Bronchial epithelial cell (primary cell): Measurements from ENCODE around the gene PDZD8. TPM values are rescaled to one million over a fixed set of nuclear protein-coding genes. Genes with fewer than 3 reads are reported as not detected.

Experiments used
- DNase-seq: peaks from one replicate; pipeline ENCODE4 v3.0.0-alpha.2; 2010; ENCODE audit warnings: low read depth
- FAIRE-seq: peaks from 2 replicates; lab custom pipeline; 2011; peaks lifted over from hg19 to GRCh38; lab: Jason Lieb, UNC
- H3K27me3 ChIP-seq: 2 replicates; pipeline ENCODE4 v1.5.1; 2011; ENCODE audit warnings: low read length; ENCODE audit not compliant: control insufficient read depth, insufficient read depth
- H3K36me3 ChIP-seq: 2 replicates; pipeline ENCODE4 v1.5.1; 2011; ENCODE audit warnings: low read length; ENCODE audit not compliant: control insufficient read depth, insufficient read depth
- H3K4me3 ChIP-seq: 2 replicates; pipeline ENCODE4 v1.5.1; 2011; ENCODE audit warnings: mild to moderate bottlenecking, low read depth, low read length, control low read depth
- CTCF ChIP-seq: IDR thresholded peaks from 2 replicates; pipeline ENCODE4 v1.5.1; 2011; ENCODE audit warnings: mild to moderate bottlenecking, moderate library complexity, low read length, control low read depth, inconsistent platforms; ENCODE audit not compliant: insufficient read depth, severe bottlenecking
- total RNA-seq: library from RNA; depleted of rRNA; stranded (reverse); fragments of >200 nt; gene quantifications from 2 replicates; pipeline ENCODE4 v1.2.1, GENCODE V29; 2014

The PDZD8 gene
- total RNA-seq, 1 donor from 2014 or later: 20.3 TPM

GRCh38 chr10:117262903-117263293, 112.3 kb downstream of the PDZD8 start:
- Histone ChIP-seq H3K36me3 (no peaks in the 10 kb centered on the region), H3K4me3 (no peak overlapping the region), H3K27me3 (no peaks in the 10 kb centered on the region)
- no peak for FAIRE-seq
- no peak for TF ChIP-seq CTCF
- DNase-seq: no peak

GRCh38 chr10:117262291-117262902, 112.8 kb downstream of the PDZD8 start:
- Histone ChIP-seq H3K36me3 (no peaks in the 10 kb centered on the region), H3K4me3 (no peak overlapping the region), H3K27me3 (no peaks in the 10 kb centered on the region)
- FAIRE-seq (no peak), DNase-seq (peak; percentile 7)
- TF ChIP-seq CTCF: no peak

GRCh38 chr10:117261501-117261900, 113.7 kb downstream of the PDZD8 start:
- FAIRE-seq: no peak
- no peak for DNase-seq
- no peak for TF ChIP-seq CTCF
- Histone ChIP-seq H3K36me3 (no peaks in the 10 kb centered on the region), H3K4me3 (no peak overlapping the region), H3K27me3 (no peaks in the 10 kb centered on the region)

- no peak for DNase-seq
- Histone ChIP-seq H3K27me3 (no peaks in the 10 kb centered on the region), H3K36me3 (no peaks in the 10 kb centered on the region), H3K4me3 (no peak overlapping the region)
- no peak for TF ChIP-seq CTCF
- FAIRE-seq: no peak
These were observed 115.2 kb downstream of the PDZD8 start for GRCh38 chr10:117260084-117260483.

GRCh38 chr10:117259279-117259678, 116.0 kb downstream of the PDZD8 start:
- no peak for DNase-seq
- Histone ChIP-seq H3K36me3 (no peaks in the 10 kb centered on the region), H3K4me3 (no peak overlapping the region), H3K27me3 (no peaks in the 10 kb centered on the region)
- no peak for FAIRE-seq
- TF ChIP-seq CTCF: no peak

GRCh38 chr10:117257721-117258120, 117.5 kb downstream of the PDZD8 start:
- no peak for TF ChIP-seq CTCF
- no peaks in the 10 kb centered on the region for H3K27me3 ChIP-seq
- no peaks in the 10 kb centered on the region for H3K36me3 ChIP-seq
- DNase-seq (no peak), FAIRE-seq (no peak)
- no peak overlapping the region for H3K4me3 ChIP-seq
